Endodermal cell (in vitro differentiated cells): ENCODE measurements around the gene ATP1A1. TPM values are rescaled to one million over a fixed set of nuclear protein-coding genes. Genes with fewer than 3 reads are reported as not detected.

ENCODE experiments used
- DNase-seq: peaks from one replicate; pipeline ENCODE4 v3.0.0-alpha.2; 2017
- H3K27ac ChIP-seq: 2 replicates; pipeline ENCODE4 v1.5.1; 2013; ENCODE audit warnings: mild to moderate bottlenecking, low read depth, low read length, moderate library complexity
- H3K27me3 ChIP-seq: 2 replicates; pipeline ENCODE4 v1.6.1; 2013; ENCODE audit warnings: mild to moderate bottlenecking, low read length, moderate library complexity; ENCODE audit not compliant: insufficient read depth, control insufficient read depth, poor library complexity, severe bottlenecking
- H3K36me3 ChIP-seq: 2 replicates; pipeline ENCODE4 v1.7.0; 2013; ENCODE audit warnings: mild to moderate bottlenecking, low read length, moderate library complexity; ENCODE audit not compliant: control insufficient read depth, insufficient read depth
- H3K4me1 ChIP-seq: one replicate; pipeline ENCODE4 v1.7.0; 2013; ENCODE audit warnings: low read length; ENCODE audit not compliant: control insufficient read depth, insufficient read depth
- H3K4me3 ChIP-seq: 2 replicates; pipeline ENCODE4 v1.5.1; 2013; ENCODE audit warnings: mild to moderate bottlenecking, low read length, moderate library complexity
- H3K9ac ChIP-seq: 2 replicates; pipeline ENCODE4 v1.6.1; 2013; ENCODE audit warnings: mild to moderate bottlenecking, low read length, moderate library complexity; ENCODE audit not compliant: poor library complexity, severe bottlenecking; ENCODE audit errors: extremely low read depth
- H3K9me3 ChIP-seq: 2 replicates; pipeline ENCODE4 v1.6.1; 2013; ENCODE audit warnings: mild to moderate bottlenecking, low read length, moderate library complexity; ENCODE audit not compliant: control insufficient read depth
- H3K27ac Mint-ChIP-seq: 2 replicates; pipeline ENCODE4 v1.8.0; 2020; ENCODE audit warnings: mixed read lengths
- H3K27me3 Mint-ChIP-seq: 2 replicates; pipeline ENCODE4 v1.8.0; 2021; ENCODE audit warnings: mild to moderate bottlenecking, mixed read lengths; ENCODE audit not compliant: insufficient read depth
- H3K36me3 Mint-ChIP-seq: 2 replicates; pipeline ENCODE4 v1.8.0; 2020; ENCODE audit warnings: low read depth, mixed read lengths
- H3K4me1 Mint-ChIP-seq: 2 replicates; pipeline ENCODE4 v1.8.0; 2020; ENCODE audit warnings: mixed read lengths
- H3K4me3 Mint-ChIP-seq: 2 replicates; pipeline ENCODE4 v1.8.0; 2020; ENCODE audit warnings: mild to moderate bottlenecking, moderate library complexity, mixed read lengths
- H3K9me3 Mint-ChIP-seq: 2 replicates; pipeline ENCODE4 v1.8.0; 2020; ENCODE audit warnings: mild to moderate bottlenecking, mixed read lengths
- CTCF ChIP-seq: fragments of 200-600 bp; sonication (generic); conservative IDR thresholded peaks from 2 replicates; pipeline ENCODE4 v1.5.0; 2021; ENCODE audit warnings: antibody characterized with exemption, mild to moderate bottlenecking
- WGBS, 2 experiments: methylation state at CpG; one replicate each; pipeline versions ENCODE4 v1.1.5 to v1.1.7; 2013; ENCODE audit warnings: missing lambda C conversion rate in 2 of 2, mixed read lengths in 1 of 2; ENCODE audit not compliant: insufficient coverage in 1 of 2, insufficient read length in 1 of 2; 5-methylcytosine and 5-hydroxymethylcytosine counted together
- total RNA-seq, 2 donors: library from RNA; stranded (reverse); fragmentation: NEBNext Ultra II Directional in 1 of 2; extraction: Animal tissue kit (Norgen Biotek cat#: 25700) in 1 of 2; gene quantifications; 2 replicates in 1 of 2; 3 replicates in 1 of 2; pipeline ENCODE4 v1.2.1, GENCODE V29; 2021

Gene ATP1A1
- total RNA-seq, 2 donors from 2014 or later: 359 to 398 TPM

DNA sequence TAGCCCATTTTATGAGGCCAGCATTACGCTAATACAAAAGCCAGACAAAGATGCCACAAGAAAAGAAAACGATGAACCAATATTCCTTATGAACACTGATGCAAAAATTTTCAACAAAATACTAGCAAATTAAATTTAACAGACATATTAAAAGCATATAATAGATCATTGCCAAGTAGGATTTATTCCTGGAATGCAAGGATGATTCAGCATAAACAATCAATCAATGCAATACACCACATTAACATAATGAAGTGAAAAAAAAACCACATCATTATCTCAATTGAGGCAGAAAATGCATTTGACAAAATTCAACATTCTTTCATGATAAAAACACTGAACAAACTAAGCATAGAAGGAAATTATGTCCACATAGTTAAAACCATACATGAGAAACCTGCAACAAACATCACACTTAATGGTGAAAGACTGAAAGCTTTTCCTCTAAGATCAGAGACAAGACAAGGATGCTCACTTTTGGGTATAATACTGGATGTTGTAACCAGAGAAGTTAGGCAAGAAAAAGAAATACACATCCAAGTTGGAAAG lies 22.9 kb upstream of the ATP1A1 start:
- H3K9me3 Mint-ChIP-seq: no peaks in the 10 kb centered on the region
- no peak overlapping the region for H3K4me3 Mint-ChIP-seq
- Histone ChIP-seq H3K9me3 (no peaks in the 10 kb centered on the region), H3K27ac (no peak overlapping the region), H3K27me3 (no peaks in the 10 kb centered on the region), H3K9ac (no peak overlapping the region), H3K4me1 (peaks cover 4% of the 10 kb centered on the region), H3K36me3 (no peaks in the 10 kb centered on the region), H3K4me3 (no peak overlapping the region)
- no peak for TF ChIP-seq CTCF
- 88 to 100% methylated on average over 1 to 2 of the region's 2 CpGs for WGBS, 2 experiments
- DNase-seq: no peak
- H3K4me1 Mint-ChIP-seq: peaks cover 5% of the 10 kb centered on the region
- H3K27me3 Mint-ChIP-seq: no peaks in the 10 kb centered on the region
- H3K27ac Mint-ChIP-seq: no peak overlapping the region
- no peaks in the 10 kb centered on the region for H3K36me3 Mint-ChIP-seq

- H3K4me1 Mint-ChIP-seq: peaks cover 4% of the 10 kb centered on the region
- 92 to 100% methylated on average over 1 to 4 of the region's 4 CpGs for WGBS, 2 experiments
- Histone ChIP-seq H3K9me3 (no peaks in the 10 kb centered on the region), H3K27ac (no peak overlapping the region), H3K4me1 (peaks cover 3% of the 10 kb centered on the region), H3K27me3 (no peaks in the 10 kb centered on the region), H3K36me3 (no peaks in the 10 kb centered on the region), H3K9ac (no peak overlapping the region), H3K4me3 (no peak overlapping the region)
- TF ChIP-seq CTCF: no peak
- H3K9me3 Mint-ChIP-seq: no peaks in the 10 kb centered on the region
- no peak for DNase-seq
- H3K27me3 Mint-ChIP-seq: peaks cover 3% of the 10 kb centered on the region
- H3K36me3 Mint-ChIP-seq: no peaks in the 10 kb centered on the region
- H3K27ac Mint-ChIP-seq: no peak overlapping the region
- H3K4me3 Mint-ChIP-seq: no peak overlapping the region
These were observed 21.1 kb upstream of the ATP1A1 start for GRCh38 chr1:116351914-116352313.

DNA sequence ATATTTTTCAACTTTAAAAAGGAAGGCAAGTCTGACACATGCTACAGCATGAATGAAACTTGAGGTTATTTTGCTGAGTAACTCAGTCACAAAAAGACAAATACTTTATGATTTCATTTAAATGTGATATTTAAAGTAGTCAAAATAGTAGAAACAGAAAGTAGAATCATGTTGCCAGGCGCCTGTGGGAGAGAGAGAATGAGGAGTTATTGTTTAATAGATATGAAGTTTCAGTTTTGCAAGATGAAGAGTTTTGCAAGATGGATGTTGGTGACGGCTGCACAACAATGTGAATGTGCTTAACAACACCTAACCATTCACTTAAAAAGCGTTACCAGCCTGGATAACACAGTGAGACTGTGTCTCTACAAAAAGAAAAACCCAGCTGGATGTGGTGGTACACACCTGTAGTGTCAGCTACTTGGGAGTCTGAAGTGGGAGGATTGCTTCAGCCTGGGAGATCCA lies 20.7 kb upstream of the ATP1A1 start:
- Histone ChIP-seq H3K27ac (no peak overlapping the region), H3K9me3 (no peaks in the 10 kb centered on the region)

More for the DNA sequence above, 20.7 kb upstream of the ATP1A1 start:
- Histone ChIP-seq H3K4me3 (no peak overlapping the region), H3K9ac (no peak overlapping the region), H3K27me3 (no peaks in the 10 kb centered on the region), H3K36me3 (no peaks in the 10 kb centered on the region), H3K4me1 (no peaks in the 10 kb centered on the region)
- 91 to 100% methylated on average over 1 to 3 of the region's 3 CpGs for WGBS, 2 experiments
- Mint-ChIP-seq H3K4me3 (no peak overlapping the region), H3K36me3 (no peaks in the 10 kb centered on the region), H3K9me3 (no peaks in the 10 kb centered on the region), H3K4me1 (no peaks in the 10 kb centered on the region), H3K27me3 (peaks cover 3% of the 10 kb centered on the region), H3K27ac (no peak overlapping the region)
- no peak for TF ChIP-seq CTCF
- DNase-seq: no peak
